Epithelial cell of prostate (primary cell): ENCODE results near the gene CES1.
A peak's percentile ranks its signal among the peaks of the same experiment; 100 is the strongest.
"Not testable (repeated sequence)": the region's sequence is repeated elsewhere in the genome, so short reads cannot be mapped to it uniquely, and the experiment has no call there.

ENCODE experiments used
- DNase-seq: peaks from one replicate; pipeline ENCODE4 v3.0.0-alpha.2; 2011; ENCODE audit warnings: low read depth, low spot score
- H3K27ac ChIP-seq: fragments of 450-650 bp; 2 replicates; pipeline ENCODE4 v1.5.1; 2017; ENCODE audit warnings: mild to moderate bottlenecking

The CES1 gene

DNA sequence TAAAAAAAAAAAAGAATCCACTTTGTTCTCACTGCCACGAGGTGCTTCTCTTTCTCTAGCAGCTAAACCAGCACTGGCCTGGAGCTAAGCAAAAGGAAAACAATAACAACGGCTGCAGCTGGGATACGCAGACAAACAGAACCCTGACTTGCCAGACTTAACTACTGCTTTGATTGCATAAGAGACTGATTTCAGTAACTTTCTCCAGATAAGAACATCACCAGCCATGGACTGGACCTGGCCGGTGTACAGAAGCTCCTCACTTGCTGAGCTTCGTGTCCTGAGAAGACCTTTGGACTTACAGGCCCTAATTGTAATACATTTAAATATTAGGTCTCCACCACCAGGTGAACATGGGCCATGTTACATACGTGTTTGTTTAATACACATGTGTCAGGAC, 27.8 kb downstream of the CES1 start:
- not testable (repeated sequence) for H3K27ac ChIP-seq, DNase-seq

DNA sequence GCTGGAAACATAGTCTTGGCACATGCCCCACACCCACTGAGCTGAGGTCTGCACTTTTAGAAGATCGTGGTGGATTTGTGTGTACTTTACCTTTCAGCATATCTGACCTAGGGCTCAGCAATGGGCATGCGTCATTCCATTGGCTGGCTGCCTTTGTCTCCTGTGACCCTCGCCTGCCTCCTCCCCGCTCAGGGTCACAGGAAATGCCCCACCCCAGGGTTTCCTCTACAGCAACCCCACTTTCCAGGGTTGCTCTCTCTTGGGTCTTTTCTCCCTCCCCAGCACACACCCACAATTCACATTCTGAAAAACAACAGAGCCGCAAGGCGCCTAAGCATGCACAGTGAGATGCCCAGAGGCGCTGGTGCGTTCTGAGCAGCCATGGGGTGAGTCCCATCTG, 29.2 kb downstream of the CES1 start:
- not testable (repeated sequence) for DNase-seq, H3K27ac ChIP-seq

DNA sequence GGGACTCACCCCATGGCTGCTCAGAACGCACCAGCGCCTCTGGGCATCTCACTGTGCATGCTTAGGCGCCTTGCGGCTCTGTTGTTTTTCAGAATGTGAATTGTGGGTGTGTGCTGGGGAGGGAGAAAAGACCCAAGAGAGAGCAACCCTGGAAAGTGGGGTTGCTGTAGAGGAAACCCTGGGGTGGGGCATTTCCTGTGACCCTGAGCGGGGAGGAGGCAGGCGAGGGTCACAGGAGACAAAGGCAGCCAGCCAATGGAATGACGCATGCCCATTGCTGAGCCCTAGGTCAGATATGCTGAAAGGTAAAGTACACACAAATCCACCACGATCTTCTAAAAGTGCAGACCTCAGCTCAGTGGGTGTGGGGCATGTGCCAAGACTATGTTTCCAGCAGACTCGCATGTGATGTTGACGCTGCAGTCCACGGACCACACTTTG, 39.9 kb downstream of the CES1 start:
- H3K27ac ChIP-seq, DNase-seq: not testable (repeated sequence)

DNA sequence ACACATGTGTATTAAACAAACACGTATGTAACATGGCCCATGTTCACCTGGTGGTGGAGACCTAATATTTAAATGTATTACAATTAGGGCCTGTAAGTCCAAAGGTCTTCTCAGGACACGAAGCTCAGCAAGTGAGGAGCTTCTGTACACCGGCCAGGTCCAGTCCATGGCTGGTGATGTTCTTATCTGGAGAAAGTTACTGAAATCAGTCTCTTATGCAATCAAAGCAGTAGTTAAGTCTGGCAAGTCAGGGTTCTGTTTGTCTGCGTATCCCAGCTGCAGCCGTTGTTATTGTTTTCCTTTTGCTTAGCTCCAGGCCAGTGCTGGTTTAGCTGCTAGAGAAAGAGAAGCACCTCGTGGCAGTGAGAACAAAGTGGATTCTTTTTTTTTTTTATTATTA, 41.4 kb downstream of the CES1 start:
- DNase-seq, H3K27ac ChIP-seq: not testable (repeated sequence)

DNA sequence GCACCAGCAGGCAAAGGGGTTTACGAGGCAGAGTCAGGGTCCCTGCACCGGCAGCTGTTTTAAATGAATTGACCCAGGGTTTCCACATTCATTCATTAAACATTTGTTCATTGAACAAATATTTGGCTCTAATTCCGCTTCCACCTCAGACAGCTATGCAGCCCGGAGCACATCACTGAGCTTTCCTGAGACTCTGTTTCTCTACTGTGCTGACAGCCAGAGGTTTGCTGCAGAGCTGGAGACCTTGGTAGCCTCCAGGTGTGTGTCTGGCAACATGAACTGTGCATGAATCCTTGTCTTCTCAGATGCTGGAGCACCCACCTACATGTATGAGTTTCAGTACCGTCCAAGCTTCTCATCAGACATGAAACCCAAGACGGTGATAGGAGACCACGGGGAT, 42.7 kb downstream of the CES1 start:
- not testable (repeated sequence) for DNase-seq, H3K27ac ChIP-seq

DNA sequence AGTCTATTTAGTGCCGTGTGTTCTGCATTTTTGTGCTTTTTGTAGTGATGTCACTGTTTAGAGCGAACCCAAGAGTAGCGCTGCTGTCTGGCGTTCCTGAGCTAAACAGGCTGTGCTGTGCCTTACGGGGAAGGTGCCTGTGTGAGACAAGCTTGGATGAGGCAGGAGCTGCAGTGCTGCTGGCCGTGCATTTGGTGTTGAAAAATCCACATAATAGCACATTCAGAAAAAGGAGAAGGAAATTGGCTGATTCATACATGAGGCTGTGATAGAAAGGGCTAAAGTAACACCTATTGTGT, 50.2 kb downstream of the CES1 start:
- not testable (repeated sequence) for H3K27ac ChIP-seq

DNA sequence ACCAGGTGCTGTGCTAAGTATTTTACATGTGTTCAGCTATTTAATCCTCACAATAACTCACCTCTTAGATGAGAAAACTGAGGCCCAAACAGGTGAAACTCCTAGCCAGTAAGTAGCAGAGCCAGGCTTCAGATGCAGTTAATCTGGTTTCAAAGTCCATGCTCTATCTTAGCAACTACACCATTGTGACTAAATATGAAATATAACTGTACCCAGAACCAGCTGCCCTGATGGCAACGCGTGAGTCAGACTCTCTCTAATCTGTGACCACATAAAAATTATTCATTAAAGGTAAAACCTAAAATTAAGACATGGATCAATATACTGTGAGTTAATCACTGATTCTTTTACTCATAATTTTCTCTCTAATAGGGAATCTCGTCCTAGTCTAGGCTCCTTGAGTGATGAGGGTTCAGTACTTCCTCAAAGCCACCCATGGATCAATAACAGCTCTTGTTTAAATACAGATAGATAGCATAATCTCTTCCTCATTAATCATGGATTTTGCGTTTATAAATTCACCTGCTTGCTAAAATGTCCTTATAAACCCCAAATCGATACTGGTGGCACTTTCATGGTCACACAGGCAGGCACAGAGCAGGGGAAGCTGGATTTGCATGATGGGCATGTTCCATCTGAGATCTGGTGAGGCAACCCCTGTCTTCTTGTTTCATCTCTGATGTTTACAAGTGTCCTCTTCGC, 50.7 kb downstream of the CES1 start:
- H3K27ac ChIP-seq, DNase-seq: not testable (repeated sequence)

More for the DNA sequence above, 50.2 kb downstream of the CES1 start:
- not testable (repeated sequence) for DNase-seq

DNA sequence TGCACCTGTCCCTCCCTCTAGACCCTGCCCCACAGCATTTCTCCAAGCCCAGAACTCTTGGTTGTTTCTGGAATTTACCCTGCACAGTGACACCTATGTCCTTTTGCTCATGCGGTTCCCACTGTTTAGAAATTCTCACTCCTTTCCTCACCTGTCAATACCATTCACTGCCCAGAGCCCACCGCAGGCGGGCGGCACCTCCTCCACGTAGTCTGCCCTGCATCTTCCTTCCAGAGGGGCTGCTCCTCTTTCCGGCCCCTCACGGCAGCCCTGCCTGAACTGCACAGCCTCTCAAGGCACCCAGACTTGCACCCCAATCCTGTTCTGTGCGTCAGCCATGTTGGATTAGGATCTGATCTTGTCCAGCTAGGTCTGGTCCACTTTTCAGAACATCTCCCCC, 51.4 kb downstream of the CES1 start:
- not testable (repeated sequence) for H3K27ac ChIP-seq, DNase-seq

DNA sequence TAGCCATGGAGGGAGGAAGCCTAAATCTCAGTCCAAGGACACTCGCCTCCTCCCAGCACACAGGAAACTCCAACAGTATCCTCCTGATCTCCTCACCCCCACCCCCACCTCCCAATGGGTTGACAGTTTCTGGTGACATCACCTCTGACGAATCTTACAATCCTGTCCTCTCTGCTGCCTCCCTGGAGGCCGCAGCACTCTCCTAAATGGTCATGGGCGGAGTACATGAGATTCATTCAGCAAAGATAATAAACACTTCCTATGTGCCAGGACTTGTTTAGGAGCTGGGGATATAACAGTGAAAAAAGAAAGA, 52.8 kb downstream of the CES1 start:
- not testable (repeated sequence) for DNase-seq, H3K27ac ChIP-seq

DNA sequence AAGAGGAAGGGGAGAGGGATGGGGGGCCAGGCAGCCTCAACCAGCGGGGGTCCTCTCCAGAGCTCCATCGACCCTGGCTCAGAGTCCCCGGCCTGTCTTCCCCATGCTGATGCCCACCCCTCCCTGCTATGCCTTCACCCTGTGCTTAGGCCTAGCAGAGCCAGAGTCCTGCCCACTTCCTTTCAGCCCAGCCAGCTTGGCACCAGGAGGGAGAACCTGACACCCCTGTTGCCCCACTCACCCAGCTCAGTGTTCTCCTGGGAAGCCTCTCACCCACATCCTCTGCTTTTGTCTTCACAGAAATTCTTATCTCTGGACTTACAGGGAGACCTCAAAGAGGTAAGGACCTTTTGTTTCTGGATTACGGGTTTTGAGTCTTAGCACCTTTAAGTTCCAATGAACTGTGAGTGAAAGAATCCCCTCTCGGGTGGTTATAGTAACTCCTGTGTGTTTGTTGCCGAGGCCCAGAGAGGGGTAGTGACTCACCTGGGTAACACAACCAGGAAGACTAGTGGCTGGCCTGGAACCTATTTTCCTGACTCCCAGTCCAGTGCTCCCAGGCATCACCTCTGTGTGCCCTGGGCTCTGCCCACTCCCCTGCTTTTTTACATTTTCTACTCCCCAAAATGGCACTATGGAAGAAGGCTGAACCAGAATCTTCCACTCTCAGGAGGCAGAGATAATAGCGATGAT, 53.3 kb downstream of the CES1 start:
- H3K27ac ChIP-seq, result no peak overlapping the region
- DNase-seq, result no peak

DNA sequence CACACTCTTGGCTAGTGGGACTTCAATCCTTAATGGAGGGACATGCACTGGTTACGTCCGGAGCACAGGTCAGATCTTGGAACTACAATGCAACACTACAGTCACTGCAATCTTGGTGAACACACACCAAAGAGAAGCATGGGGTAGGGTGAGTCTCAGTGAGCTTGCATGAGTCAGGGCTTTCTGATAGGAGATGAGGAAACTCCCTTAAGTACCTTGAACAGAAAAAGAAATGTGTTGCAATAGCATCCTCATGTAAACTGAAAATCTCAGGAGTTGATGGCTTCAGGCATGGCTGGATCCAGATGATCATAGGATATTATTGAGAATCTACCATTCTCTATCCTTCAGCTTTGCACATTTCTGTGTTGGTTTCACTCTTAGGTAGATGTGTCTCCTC, 54.1 kb downstream of the CES1 start:
- DNase-seq, result no peak
- H3K27ac ChIP-seq, result no peak overlapping the region

DNA sequence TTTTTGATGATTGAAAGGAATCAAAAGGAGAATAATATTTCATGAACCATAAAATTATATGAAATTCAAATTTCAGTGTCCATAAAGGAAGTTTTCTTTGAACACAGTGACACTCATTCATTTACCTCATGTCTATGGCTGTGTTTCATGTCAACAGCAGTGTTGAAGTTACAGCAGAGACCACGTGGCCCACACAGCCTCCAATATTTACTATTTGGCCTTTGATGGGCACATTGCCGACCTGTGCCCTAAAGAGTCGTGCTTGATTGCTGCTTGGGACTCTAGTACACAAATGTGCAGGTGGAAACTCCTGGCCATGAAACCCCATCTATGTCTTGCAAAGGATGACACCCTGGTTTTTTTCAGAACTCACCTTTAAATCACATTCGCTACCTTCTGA, 57.0 kb downstream of the CES1 start:
- H3K27ac ChIP-seq, result no peak overlapping the region
- DNase-seq, result no peak

DNA sequence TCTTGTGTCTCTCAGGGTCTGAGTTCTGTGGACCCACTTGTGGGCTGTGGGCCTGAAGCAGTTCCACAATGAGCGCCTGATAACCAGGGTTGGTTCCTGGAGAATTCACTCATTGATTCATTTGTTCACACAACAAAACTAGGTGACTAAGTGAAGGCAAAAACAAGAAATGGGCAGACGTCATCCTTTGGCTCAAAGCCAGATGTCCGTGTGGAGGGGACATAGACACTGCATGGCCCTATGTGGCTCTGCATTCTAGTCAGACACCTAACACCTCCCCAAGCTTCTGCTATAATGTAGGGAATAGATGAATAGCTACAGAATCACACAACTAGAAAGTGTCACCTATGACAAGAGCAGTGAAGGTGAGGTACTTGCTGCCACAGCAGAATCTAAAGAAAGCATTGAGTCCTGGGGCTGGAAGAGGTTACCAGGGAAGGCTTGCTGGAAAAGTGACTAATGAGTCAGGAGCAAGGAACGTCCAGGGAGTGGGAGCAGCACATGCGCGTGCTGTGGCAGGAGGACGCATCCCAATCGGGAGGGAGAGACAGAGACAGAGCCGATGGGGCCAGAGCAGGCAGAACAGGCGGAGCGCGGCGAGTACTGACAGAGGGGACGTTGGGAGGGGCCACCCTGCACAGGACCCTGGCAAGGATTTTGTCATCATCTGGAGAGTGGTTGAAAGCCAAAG, 58.9 kb downstream of the CES1 start:
- H3K27ac ChIP-seq, result no peak overlapping the region
- DNase-seq, result peak; percentile 3

DNA sequence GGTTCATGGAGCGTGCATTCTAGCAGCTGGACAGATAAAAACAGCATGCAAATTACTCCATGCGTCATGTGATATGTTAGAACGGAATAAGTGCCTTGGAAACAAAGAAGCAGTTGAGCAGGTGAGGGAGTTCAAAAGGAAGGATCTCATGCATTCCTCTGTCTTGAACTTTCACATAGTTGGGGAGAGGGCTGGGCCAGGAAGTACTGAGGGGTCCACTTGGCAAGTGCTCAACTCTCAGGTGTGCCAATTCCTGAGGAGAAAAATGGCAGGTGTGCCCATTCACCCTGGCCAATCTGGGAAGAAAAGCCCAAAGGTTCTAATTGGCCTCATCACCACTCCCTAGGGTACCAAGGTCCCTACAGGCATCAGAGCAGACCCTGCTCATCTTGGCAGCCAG, 67.7 kb downstream of the CES1 start:
- H3K27ac ChIP-seq, result no peak overlapping the region
- no peak for DNase-seq

DNA sequence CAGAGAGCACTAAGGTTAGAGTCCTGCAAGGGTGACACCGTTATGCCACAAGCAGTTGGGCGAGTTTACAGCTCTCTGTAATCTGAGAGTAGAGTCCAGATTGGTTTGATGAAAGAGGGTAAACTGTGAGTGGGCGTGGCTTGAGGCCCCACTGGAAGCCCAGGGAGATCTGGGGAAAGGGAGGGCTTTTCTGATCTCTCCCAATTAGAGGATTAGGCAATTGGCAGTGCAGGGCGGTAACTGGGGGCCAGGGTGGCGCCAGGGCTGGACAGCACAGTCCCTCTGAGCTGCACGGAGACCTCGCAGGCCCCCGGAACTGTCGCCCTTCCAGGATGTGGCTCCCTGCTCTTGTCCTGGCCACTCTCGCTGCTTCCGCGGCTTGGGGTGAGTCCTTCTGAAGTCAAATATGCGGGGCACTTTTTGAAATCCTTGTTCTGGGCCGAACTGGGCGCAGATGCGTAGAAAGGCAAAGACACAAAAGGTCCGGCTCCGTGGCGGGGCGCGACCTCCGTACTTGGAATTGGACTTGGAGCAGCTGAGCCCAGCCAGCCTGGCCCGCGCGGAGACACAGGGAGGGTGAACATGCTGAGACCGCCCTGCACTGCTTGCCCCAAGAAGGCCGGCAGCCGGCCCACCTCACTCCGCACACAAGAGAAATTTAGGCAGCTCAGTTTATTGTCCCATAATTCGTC, 72.4 kb downstream of the CES1 start:
- H3K27ac ChIP-seq, result no peak overlapping the region
- no peak for DNase-seq

DNA sequence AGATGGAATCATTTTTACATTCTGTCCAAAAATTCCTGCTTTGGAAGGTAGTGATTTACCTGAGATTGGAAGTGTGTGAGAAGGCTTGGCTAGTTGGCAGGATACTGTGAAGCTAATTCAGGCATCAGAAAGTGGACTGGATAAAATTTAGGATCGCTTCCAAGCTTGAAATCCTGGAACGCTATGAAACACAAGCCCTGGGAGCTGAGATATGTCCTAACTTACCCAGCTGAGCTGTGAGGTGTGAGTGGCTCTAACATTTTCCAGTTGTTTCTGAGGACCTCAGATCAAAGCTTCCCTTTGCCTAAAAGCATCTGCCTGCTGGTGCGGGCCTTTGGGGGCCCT, 73.0 kb downstream of the CES1 start:
- H3K27ac ChIP-seq, DNase-seq: not testable (repeated sequence)

DNA sequence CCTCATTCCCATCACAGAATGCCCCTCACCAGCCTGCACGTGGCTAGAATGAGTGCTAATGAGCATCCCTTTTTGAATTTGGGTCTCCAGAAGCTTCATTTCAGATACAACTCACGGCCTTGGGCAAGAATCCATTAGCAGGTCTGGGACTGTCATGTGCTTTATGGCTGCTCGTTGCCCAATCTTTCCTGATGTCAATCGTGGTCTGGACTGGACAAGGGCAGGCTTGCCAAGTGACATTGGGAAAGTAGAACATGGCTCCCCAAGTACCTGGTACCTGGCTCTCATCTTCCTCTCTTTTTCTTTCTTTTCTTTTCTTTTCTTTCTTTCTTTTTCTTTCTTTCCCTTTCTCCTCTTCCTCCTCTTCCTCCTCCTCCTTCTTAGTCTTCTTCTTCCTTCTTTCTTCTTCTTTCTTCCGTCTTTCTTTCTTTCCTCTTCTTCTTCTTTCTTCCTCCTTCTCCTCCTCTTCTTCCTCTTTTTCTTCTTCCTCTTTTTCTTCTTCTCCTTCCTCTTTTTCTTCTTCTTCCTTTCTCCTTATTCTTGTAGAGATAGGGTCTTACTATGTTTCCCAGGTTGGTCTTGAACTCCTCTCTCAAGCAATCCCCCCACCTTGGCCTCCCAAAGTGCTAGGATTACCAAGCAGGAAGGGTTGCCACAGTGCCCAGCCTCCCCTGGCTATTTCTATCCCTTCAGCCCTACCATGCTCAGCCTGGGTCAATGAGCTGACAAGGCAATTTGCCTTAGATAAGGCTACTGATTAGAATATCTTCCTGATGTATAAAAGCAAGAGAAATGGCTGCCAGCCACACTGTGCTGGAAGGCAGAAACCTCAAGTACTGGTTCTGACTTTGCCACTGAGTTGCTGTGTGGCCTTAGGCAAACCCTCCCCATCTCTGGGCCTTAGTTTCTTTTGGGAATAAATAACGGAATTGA, 75.0 kb downstream of the CES1 start:
- not testable (repeated sequence) for H3K27ac ChIP-seq, DNase-seq

DNA sequence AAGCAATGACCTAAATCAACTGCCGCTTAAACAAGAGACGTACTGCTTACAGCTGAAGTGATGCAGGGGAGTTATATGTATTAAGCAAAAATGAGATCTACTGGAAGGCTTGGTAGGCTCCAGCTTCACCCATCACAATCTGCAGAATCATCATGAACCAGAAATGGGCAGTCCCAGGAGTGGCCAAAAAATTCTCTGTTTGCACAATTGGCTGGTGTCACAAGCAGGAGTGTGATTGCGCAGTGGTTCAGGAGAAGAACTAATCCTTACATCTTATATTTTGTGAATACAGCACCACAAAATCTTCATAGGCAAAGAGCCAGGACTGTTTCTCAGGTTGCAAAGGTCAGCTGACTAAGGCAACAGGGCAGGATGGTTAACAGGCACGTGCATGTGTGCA, 75.9 kb downstream of the CES1 start:
- H3K27ac ChIP-seq, result no peak overlapping the region
- DNase-seq, result no peak

DNA sequence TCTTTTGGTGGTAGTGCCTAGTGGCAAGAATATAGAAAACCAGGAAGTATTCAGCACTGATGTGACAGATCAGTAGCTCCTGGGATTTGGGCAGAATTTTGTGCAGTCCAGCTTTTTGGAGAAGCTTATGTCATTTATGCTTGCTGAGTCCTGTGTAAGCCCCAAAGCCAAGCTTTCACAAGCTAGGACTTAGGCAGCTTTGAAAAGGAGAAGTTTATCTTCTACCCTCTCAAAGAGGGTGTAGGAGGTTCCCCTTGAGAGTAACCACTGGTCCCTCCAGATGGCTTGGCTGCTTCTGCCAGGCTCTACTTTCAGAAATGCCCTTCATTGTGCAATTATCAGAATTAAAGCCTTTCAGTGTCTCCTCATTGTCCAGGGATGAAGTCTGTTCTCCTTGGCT, 78.8 kb downstream of the CES1 start:
- H3K27ac ChIP-seq, result peak overlapping the region; percentile 37
- DNase-seq, result no peak

DNA sequence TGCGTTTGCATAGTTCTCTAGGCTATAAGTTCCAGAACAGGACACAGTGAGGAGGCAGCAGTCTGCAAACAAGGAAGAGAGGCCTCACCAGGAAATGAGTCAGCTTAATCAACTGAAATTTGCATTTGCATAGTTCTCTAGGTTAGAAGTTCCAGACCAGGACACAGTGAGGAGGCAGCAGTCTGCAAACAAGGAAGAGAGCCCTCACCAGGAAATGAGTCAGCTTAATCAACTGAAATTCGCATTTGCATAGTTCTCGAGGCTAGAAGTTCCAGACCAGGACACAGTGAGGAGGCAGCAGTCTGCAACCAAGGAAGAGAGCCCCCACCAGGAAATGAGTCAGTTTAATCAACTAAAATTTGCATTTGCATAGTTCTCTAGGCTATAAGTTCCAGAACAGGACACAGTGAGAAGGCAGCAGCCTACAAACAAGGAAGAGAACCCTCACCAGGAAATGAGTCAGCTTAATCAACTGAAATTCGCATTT, 79.7 kb downstream of the CES1 start:
- H3K27ac ChIP-seq, result peak overlapping the region; percentile 37
- DNase-seq, result not testable (repeated sequence)
